A673 (cell line): ENCODE measurements around the gene LRBA. TPM values are rescaled to one million over a fixed set of nuclear protein-coding genes. Genes with fewer than 3 reads are reported as not detected.
A peak's percentile ranks its signal among the peaks of the same experiment; 100 is the strongest.

ENCODE experiments used
- BruUV-seq: library from RNA; stranded (reverse); fragments of 400-500 nt; replicated peaks from 2 replicates; lab custom pipeline; 2021; lab: Mats Ljungman, UMichigan
- CTCF ChIA-PET: fragments of 300-600 bp; sonication (Branson Sonifier 250); formaldehyde crosslinking; loops from one replicate; lab custom pipeline; 2022; ENCODE audit warnings: antibody characterized with exemption; lab: Charles Lee
- POLR2A ChIA-PET: fragments of 300-600 bp; sonication (Branson Sonifier 250); formaldehyde crosslinking; loops from one replicate; lab custom pipeline; 2022; ENCODE audit warnings: antibody characterized with exemption; ENCODE audit not compliant: low non-redundant PET; lab: Charles Lee
- DNase-seq: peaks from one replicate; pipeline ENCODE4 v3.0.0-alpha.2; 2015; ENCODE audit warnings: low spot score
- H3K27ac ChIP-seq: fragments of 200-600 bp; sonication (generic); 2 replicates; pipeline ENCODE4 v1.5.1; 2016; ENCODE audit warnings: mixed run types, low read depth, mild to moderate bottlenecking, mixed read lengths, antibody characterized with exemption, low read length; ENCODE audit not compliant: poor library complexity, severe bottlenecking
- H3K27me3 ChIP-seq: fragments of 200-600 bp; sonication (generic); replicated peaks from 2 replicates; pipeline ENCODE4 v1.6.1; 2017; ENCODE audit warnings: mixed run types, low read depth, mild to moderate bottlenecking, mixed read lengths, antibody characterized with exemption, low read length; ENCODE audit not compliant: insufficient read depth, poor library complexity
- H3K36me3 ChIP-seq: fragments of 200-600 bp; sonication (generic); 2 replicates; pipeline ENCODE4 v1.6.1; 2016; ENCODE audit warnings: mixed run types, mild to moderate bottlenecking, mixed read lengths, antibody characterized with exemption, low read length; ENCODE audit not compliant: insufficient read depth, poor library complexity, severe bottlenecking
- H3K4me1 ChIP-seq: fragments of 200-600 bp; sonication (generic); 2 replicates; pipeline ENCODE4 v1.6.1; 2017; ENCODE audit warnings: mixed run types, mild to moderate bottlenecking, mixed read lengths, antibody characterized with exemption, low read length; ENCODE audit not compliant: insufficient read depth, poor library complexity, severe bottlenecking
- H3K4me3 ChIP-seq: fragments of 200-600 bp; sonication (generic); 2 replicates; pipeline ENCODE4 v1.5.1; 2016; ENCODE audit warnings: low read depth, mixed run types, mild to moderate bottlenecking, mixed read lengths, low read length; ENCODE audit not compliant: poor library complexity, severe bottlenecking
- H3K9me3 ChIP-seq: fragments of 200-600 bp; sonication (generic); 2 replicates; pipeline ENCODE4 v1.6.1; 2016; ENCODE audit warnings: mixed run types, low read depth, mild to moderate bottlenecking, mixed read lengths, antibody characterized with exemption, low read length; ENCODE audit not compliant: poor library complexity, severe bottlenecking
- CTCF ChIP-seq: fragments of 300-800, 200-600 bp; sonication (generic); conservative IDR thresholded peaks from 2 replicates; pipeline ENCODE4 v1.5.1; 2017; ENCODE audit warnings: low read depth, mild to moderate bottlenecking, antibody characterized with exemption, low read length, moderate library complexity, mixed read lengths
- EZH2 ChIP-seq: fragments of 200-600 bp; sonication (generic); IDR thresholded peaks from 2 replicates; pipeline ENCODE4 v1.6.1; 2017; ENCODE audit warnings: borderline replicate concordance, low read depth, mild to moderate bottlenecking, mixed read lengths, antibody characterized with exemption, low read length; ENCODE audit not compliant: poor library complexity, severe bottlenecking
- intact Hi-C: fragments of 100-400 bp; cut with micrococcal nuclease; formaldehyde crosslinking; loops from one replicate; pipeline ENCODE4 v1.10.0; 2022; ENCODE audit not compliant: unreplicated experiment
- total RNA-seq: library from RNA; stranded (reverse); gene quantifications from 2 replicates; pipeline ENCODE4 v1.2.3, GENCODE V29; 2021

The LRBA gene
- total RNA-seq, 1 experiment from 2014 or later, result 35.7 TPM

- no peaks in the 10 kb centered on the region for H3K9me3 ChIP-seq
- no peak for DNase-seq
- no peaks in the 10 kb centered on the region for H3K4me1 ChIP-seq
- intact Hi-C loops, result no loop called here
- BruUV-seq, result no TSS peak
- ChIA-PET CTCF (no interaction called here), POLR2A (no interaction called here)
- H3K27me3 ChIP-seq, result no peaks in the 10 kb centered on the region
- H3K36me3 ChIP-seq, result no peaks in the 10 kb centered on the region
- H3K4me3 ChIP-seq, result no peak overlapping the region
- TF ChIP-seq EZH2 (no peak), CTCF (no peak)
- H3K27ac ChIP-seq, result no peak overlapping the region
These were observed 6.7 kb upstream of the LRBA start for GRCh38 chr4:151021637-151022334.

GRCh38 chr4:151015459-151016347 is 619 bp upstream of the LRBA start:
- no peaks in the 10 kb centered on the region for H3K27me3 ChIP-seq
- BruUV-seq, result no TSS peak
- H3K4me3 ChIP-seq, result peak overlapping the region; percentile 85
- CTCF ChIA-PET, result no interaction called here
- no peak for TF ChIP-seq EZH2
- no peak for TF ChIP-seq CTCF
- peak overlapping the region; percentile 95 for H3K27ac ChIP-seq
- H3K9me3 ChIP-seq, result no peaks in the 10 kb centered on the region
- peaks cover 4% of the 10 kb centered on the region for H3K36me3 ChIP-seq
- POLR2A ChIA-PET, result no interaction called here
- intact Hi-C loops, result no loop called here
- DNase-seq, result peak; percentile 92
- peaks cover 14% of the 10 kb centered on the region for H3K4me1 ChIP-seq

GRCh38 chr4:151013944-151014343 is 1.1 kb downstream of the LRBA start:
- Histone ChIP-seq H3K9me3 (no peaks in the 10 kb centered on the region), H3K27me3 (no peaks in the 10 kb centered on the region), H3K4me1 (peaks cover 14% of the 10 kb centered on the region), H3K36me3 (peaks cover 4% of the 10 kb centered on the region), H3K4me3 (peak overlapping the region; percentile 85), H3K27ac (peak overlapping the region; percentile 14)
- POLR2A ChIA-PET, result no interaction called here
- no TSS peak for BruUV-seq
- intact Hi-C loops, result no loop called here
- TF ChIP-seq CTCF, result no peak
- no peak for TF ChIP-seq EZH2
- CTCF ChIA-PET, result no interaction called here
- DNase-seq, result no peak
